Smooth muscle cell (in vitro differentiated cells): Measurements from ENCODE around the gene C19orf44. TPM values are rescaled to one million over a fixed set of nuclear protein-coding genes. Genes with fewer than 3 reads are reported as not detected.

Experiments used
- DNase-seq: peaks from one replicate; lab custom pipeline; 2025; ENCODE audit not compliant: unreplicated experiment; lab: John Stamatoyannopoulos, UW
- H2AFZ ChIP-seq: fragments of 200-600 bp; sonication (generic); 2 replicates; pipeline ENCODE4 v1.6.0; 2016; ENCODE audit warnings: antibody characterized with exemption, low read depth, mild to moderate bottlenecking
- H3F3A ChIP-seq: fragments of 200-600 bp; sonication (generic); 2 replicates; pipeline ENCODE4 v1.6.0; 2017; ENCODE audit warnings: antibody characterized with exemption, low read depth
- H3K27ac ChIP-seq: fragments of 200-600 bp; sonication (generic); 2 replicates; pipeline ENCODE4 v1.5.1; 2016; ENCODE audit warnings: low read depth, mild to moderate bottlenecking
- H3K27me3 ChIP-seq: fragments of 200-600 bp; sonication (generic); 2 replicates; pipeline ENCODE4 v1.6.1; 2016; ENCODE audit warnings: low read depth, mild to moderate bottlenecking
- H3K36me3 ChIP-seq: fragments of 200-600 bp; sonication (generic); 2 replicates; pipeline ENCODE4 v1.5.1; 2016; ENCODE audit warnings: low read depth
- H3K4me1 ChIP-seq: fragments of 200-600 bp; sonication (generic); 2 replicates; pipeline ENCODE4 v1.5.1; 2016; ENCODE audit warnings: low read depth
- H3K4me2 ChIP-seq: fragments of 200-600 bp; sonication (generic); 2 replicates; pipeline ENCODE4 v1.6.0; 2016; ENCODE audit warnings: mild to moderate bottlenecking
- H3K4me3 ChIP-seq: fragments of 200-600 bp; sonication (generic); 2 replicates; pipeline ENCODE4 v1.5.1; 2016; ENCODE audit warnings: mild to moderate bottlenecking
- H3K79me2 ChIP-seq: fragments of 200-600 bp; sonication (generic); 2 replicates; pipeline ENCODE4 v1.6.0; 2016; ENCODE audit warnings: low read depth, mild to moderate bottlenecking
- H3K9ac ChIP-seq: fragments of 200-600 bp; sonication (generic); 2 replicates; pipeline ENCODE4 v1.6.0; 2016; ENCODE audit warnings: low read depth
- H3K9me3 ChIP-seq: fragments of 200-600 bp; sonication (generic); replicated peaks from 2 replicates; pipeline ENCODE4 v1.5.1; 2016; ENCODE audit warnings: low read depth
- H4K20me1 ChIP-seq: fragments of 200-600 bp; sonication (generic); 2 replicates; pipeline ENCODE4 v1.6.0; 2016; ENCODE audit warnings: low read depth
- WGBS: methylation state at CpG from one replicate; pipeline ENCODE4 v1.1.7; 2016; ENCODE audit warnings: low lambda C conversion rate; 5-methylcytosine and 5-hydroxymethylcytosine counted together
- polyA plus RNA-seq: library from polyadenylated mRNA; unstranded; fragments of >200 nt; fragmentation: Nextera tagmentation; extraction: Ambion mirVana; gene quantifications from 2 replicates; pipeline ENCODE4 v1.2.1, GENCODE V29; 2016
- total RNA-seq: library from RNA; depleted of rRNA; stranded (reverse); fragments of >200 nt; gene quantifications from 2 replicates; pipeline ENCODE4 v1.2.3, GENCODE V29; 2014
- TF ChIP-seq, protein P1 (sequence below): fragments of 200-600 bp; sonication (generic); IDR thresholded peaks from 2 replicates; pipeline ENCODE4 v1.5.1; 2017; ENCODE audit warnings: borderline replicate concordance, mild to moderate bottlenecking, antibody characterized with exemption; ENCODE audit not compliant: insufficient read depth, poor library complexity, severe bottlenecking

The C19orf44 gene
- total and polyA plus RNA-seq, 2 experiments from 2014 or later = 3.3 to 3.4 TPM

DNA sequence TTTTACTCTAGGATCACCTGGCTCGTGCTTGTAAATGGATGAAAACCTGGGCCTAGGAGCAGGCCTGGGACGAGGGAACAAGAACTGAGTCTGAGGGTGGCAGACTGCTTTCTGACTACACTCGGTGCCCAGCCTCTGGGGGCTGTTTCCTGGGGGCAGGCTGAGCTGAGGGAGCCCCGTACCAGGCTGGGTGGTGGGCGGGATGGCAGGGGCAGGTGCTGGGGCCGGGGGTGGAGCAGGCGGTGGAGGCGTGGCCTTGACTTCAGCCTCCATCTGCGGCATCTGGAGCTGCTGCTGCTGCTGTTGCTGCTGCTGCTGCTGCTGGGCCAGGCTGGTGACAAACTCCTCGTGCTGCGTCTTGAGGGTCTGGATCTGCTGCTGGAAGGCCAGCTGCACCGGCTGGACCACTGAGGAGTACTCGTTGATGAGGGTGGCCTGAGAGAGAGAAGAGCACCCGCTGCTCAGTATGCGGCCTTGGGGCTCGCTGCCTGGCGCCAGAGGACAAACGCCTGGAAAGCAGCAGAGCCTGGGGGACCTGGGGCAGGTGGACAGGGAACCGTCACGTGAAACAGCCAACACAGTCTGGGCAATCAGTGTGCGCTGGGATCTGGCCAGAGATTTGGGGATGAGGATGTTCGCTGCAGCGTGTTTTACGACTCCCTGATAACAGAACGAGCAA is 33.4 kb downstream of the C19orf44 start:
- Histone ChIP-seq H3K27me3 (no peaks in the 10 kb centered on the region), H2AFZ (no peak overlapping the region), H3K4me1 (no peaks in the 10 kb centered on the region), H3K4me2 (no peak overlapping the region), H3K27ac (no peak overlapping the region), H3K9ac (no peak overlapping the region), H3K36me3 (no peaks in the 10 kb centered on the region), H3K79me2 (no peaks in the 10 kb centered on the region), H4K20me1 (peaks cover 14% of the 10 kb centered on the region), H3K9me3 (no peaks in the 10 kb centered on the region), H3K4me3 (no peak overlapping the region), H3F3A (no peaks in the 10 kb centered on the region)
- 94% methylated on average over 23 of the region's 25 CpGs for WGBS
- TF ChIP-seq, protein P1, sequence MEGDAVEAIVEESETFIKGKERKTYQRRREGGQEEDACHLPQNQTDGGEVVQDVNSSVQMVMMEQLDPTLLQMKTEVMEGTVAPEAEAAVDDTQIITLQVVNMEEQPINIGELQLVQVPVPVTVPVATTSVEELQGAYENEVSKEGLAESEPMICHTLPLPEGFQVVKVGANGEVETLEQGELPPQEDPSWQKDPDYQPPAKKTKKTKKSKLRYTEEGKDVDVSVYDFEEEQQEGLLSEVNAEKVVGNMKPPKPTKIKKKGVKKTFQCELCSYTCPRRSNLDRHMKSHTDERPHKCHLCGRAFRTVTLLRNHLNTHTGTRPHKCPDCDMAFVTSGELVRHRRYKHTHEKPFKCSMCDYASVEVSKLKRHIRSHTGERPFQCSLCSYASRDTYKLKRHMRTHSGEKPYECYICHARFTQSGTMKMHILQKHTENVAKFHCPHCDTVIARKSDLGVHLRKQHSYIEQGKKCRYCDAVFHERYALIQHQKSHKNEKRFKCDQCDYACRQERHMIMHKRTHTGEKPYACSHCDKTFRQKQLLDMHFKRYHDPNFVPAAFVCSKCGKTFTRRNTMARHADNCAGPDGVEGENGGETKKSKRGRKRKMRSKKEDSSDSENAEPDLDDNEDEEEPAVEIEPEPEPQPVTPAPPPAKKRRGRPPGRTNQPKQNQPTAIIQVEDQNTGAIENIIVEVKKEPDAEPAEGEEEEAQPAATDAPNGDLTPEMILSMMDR = no peak
- DNase-seq = no peak

DNA sequence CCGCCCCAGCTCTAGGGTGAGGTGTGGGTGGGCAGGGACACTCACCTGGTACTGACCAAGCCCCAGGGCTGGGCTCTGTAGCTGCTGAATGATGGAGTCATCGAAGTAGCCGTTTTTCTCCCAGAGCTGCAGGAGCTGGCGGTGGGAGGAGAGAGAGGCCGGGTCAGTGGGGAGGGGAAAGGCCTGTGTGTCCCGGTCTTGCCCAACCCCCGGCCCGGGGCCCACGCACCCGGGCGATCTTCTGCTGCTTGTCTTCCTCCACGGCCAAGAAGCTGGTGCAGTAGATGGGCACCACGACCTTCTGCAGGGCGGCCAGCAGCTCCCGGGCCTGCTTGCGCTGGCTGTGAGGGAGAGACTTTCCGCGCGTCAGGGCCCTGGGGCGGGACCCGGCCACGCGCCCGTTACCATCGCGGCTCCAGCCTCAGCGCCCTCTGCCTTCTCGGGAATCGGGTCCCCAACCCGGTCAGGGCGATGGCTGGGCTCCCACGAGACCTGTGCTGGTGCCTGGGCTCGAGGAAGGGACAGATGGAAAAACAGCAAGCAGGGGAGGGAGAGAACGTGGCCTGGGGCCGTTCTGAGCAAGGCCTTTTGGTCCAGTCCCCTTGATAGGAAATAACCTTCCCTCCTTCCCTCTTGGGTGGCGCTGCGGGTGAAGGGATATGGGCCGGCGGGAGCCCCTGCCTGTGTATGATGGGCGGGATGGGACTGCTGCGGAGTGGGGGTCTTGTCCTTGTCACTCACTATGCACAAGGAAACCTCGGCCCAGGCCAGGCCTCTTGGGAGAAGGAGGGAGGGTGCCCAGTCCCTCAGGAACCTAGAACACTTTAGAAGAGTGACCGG is 34.6 kb downstream of the C19orf44 start:
- peaks cover 24% of the 10 kb centered on the region for H4K20me1 ChIP-seq
- no peak overlapping the region for H3K9ac ChIP-seq
- no peak overlapping the region for H3K27ac ChIP-seq
- no peak overlapping the region for H2AFZ ChIP-seq
- DNase-seq = no peak
- no peak overlapping the region for H3K4me2 ChIP-seq
- H3K36me3 ChIP-seq = no peaks in the 10 kb centered on the region
- no peaks in the 10 kb centered on the region for H3K4me1 ChIP-seq
- no peaks in the 10 kb centered on the region for H3K9me3 ChIP-seq
- TF ChIP-seq, protein P1 = no peak
- H3K4me3 ChIP-seq = no peak overlapping the region
- 97% methylated on average over 42 of the region's 43 CpGs for WGBS
- no peaks in the 10 kb centered on the region for H3K79me2 ChIP-seq
- no peaks in the 10 kb centered on the region for H3F3A ChIP-seq
- H3K27me3 ChIP-seq = no peaks in the 10 kb centered on the region

DNA sequence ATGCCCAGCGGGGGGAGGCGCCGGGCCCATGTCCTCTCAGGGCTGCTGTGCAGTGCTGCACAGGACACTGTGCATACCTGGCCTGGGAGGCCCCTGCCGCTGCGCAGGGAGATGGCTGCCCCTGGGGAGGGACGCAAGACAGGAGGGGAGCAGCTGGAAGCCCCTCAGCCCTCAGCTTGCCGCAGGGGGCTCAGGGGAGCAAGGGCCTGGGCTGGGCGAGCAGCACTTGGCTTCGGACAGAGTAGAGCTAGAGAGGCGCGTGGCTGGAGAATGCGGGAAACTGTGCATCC is 35.1 kb downstream of the C19orf44 start:
- Histone ChIP-seq H3K4me1 (no peaks in the 10 kb centered on the region), H3F3A (no peaks in the 10 kb centered on the region), H3K4me2 (no peak overlapping the region), H3K9me3 (no peaks in the 10 kb centered on the region), H3K4me3 (no peak overlapping the region), H3K27me3 (no peaks in the 10 kb centered on the region), H4K20me1 (peaks cover 29% of the 10 kb centered on the region), H2AFZ (no peak overlapping the region), H3K36me3 (no peaks in the 10 kb centered on the region), H3K79me2 (peaks cover under 1% of the 10 kb centered on the region), H3K27ac (no peak overlapping the region), H3K9ac (no peak overlapping the region)
- WGBS = over 99% methylated on average over 12 of the region's 12 CpGs
- DNase-seq = no peak
- TF ChIP-seq, protein P1 = no peak
